Sigmoid colon (tissue), 7 donors: Measurements from ENCODE around the gene SCAF4. TPM values are rescaled to one million over a fixed set of nuclear protein-coding genes. Genes with fewer than 3 reads are reported as not detected.

ENCODE experiments used
- DNase-seq: peaks from one replicate; pipeline ENCODE4 v3.0.0-alpha.2; 2019
- H3K27ac ChIP-seq, 4 donors: fragments of 200-600 bp; sonication (generic); one replicate each; pipeline ENCODE4 v1.5.1; 2016 to 2019; ENCODE audit warnings: mild to moderate bottlenecking in 1 of 4
- H3K27me3 ChIP-seq, 3 donors: fragments of 200-600 bp; sonication (generic); one replicate each; pipeline ENCODE4 v1.5.1; 2019; ENCODE audit warnings: mild to moderate bottlenecking in 1 of 3
- H3K36me3 ChIP-seq, 4 donors: fragments of 200-600 bp; sonication (generic); one replicate each; pipeline ENCODE4 v1.5.1; 2016 to 2019
- H3K4me1 ChIP-seq, 4 donors: fragments of 200-600 bp; sonication (generic); one replicate each; pipeline ENCODE4 v1.5.1; 2017 to 2019
- H3K4me3 ChIP-seq, 4 donors: fragments of 200-600 bp; sonication (generic); one replicate each; pipeline ENCODE4 v1.5.1; 2017 to 2019; ENCODE audit warnings: mild to moderate bottlenecking in 2 of 4, moderate library complexity in 1 of 4
- H3K9me3 ChIP-seq, 4 donors: fragments of 200-600 bp in 3 of 4; sonication (generic) in 3 of 4; one replicate each; pipeline versions ENCODE4 v1.5.1 to v1.6.1; 2013 to 2019
- CTCF ChIP-seq, 4 experiments: fragments of 450-650 bp in 3 of 4; fragments of 200-600 bp in 1 of 4; IDR thresholded peaks; one replicate each; pipeline ENCODE4 v1.5.1; 2016 to 2019; ENCODE audit warnings: antibody characterized with exemption in 4 of 4, mild to moderate bottlenecking in 3 of 4, moderate library complexity in 2 of 4
- EP300 ChIP-seq, 4 donors: sonication (generic); formaldehyde crosslinking; IDR thresholded peaks; one replicate each; pipeline ENCODE4 v1.6.1; 2017; ENCODE audit warnings: antibody characterized with exemption in 4 of 4
- POLR2A ChIP-seq, 2 donors: fragments of 450-650 bp; IDR thresholded peaks; one replicate each; pipeline ENCODE4 v1.6.1; 2016; ENCODE audit warnings: antibody characterized with exemption in 2 of 2, mild to moderate bottlenecking in 2 of 2, moderate library complexity in 2 of 2
- POLR2AphosphoS5 ChIP-seq, 4 donors: sonication (generic); formaldehyde crosslinking; IDR thresholded peaks; one replicate each; pipeline ENCODE4 v1.6.1; 2017; ENCODE audit warnings: antibody characterized with exemption in 4 of 4
- WGBS, 2 donors: extraction: QIAGEN DNeasy Blood & Tissue Kit; methylation state at CpG; one replicate each; pipeline ENCODE4 v1.1.7; 2013; 5-methylcytosine and 5-hydroxymethylcytosine counted together
- intact Hi-C: fragments of 100-400 bp; cut with DNase I; formaldehyde crosslinking; loops from one replicate; pipeline ENCODE4 v1.15.1; 2023
- polyA plus RNA-seq, 3 donors: library from polyadenylated mRNA; stranded (reverse); fragments of 200-250 nt; gene quantifications; one replicate each; pipeline ENCODE4 v1.2.3, GENCODE V29; 2013
- total RNA-seq, 4 donors: library from RNA; depleted of rRNA; stranded (reverse); fragments of >200 nt; gene quantifications; one replicate each; pipeline ENCODE4 v1.1.0, GENCODE V29; 2016
- donor health status: healthy with polysubstance abuse.
- donor health status: Bipolar disorder and iron deficiency.
- donor health status: healthy.

The SCAF4 gene
- total and polyA plus RNA-seq, 7 donors, result 6.0 to 19.1 (median 11.4) TPM

DNA sequence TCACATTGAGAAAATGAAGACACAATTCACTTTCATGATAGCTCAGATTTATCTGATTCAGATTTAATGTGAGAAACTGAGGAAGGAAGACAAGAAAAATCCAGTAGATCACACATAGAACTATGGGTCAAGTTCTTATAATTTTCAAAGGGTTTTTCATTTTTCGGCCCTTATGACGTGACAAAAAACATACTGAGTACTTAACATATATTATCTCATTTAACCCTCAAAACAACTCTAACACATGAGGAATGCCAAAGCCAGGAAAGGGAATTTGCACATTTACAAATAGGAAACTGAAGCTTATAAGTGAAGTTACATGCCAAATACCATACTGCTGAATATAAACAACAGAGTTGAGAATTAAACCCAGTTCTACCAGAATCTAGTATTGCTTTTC is 44.8 kb downstream of the SCAF4 start:
- Histone ChIP-seq H3K4me1 (no peaks in the 10 kb centered on the region), H3K9me3 (no peaks in the 10 kb centered on the region), H3K27me3 (no peaks in the 10 kb centered on the region), H3K4me3 (no peak overlapping the region), H3K27ac (no peak overlapping the region), H3K36me3 (peaks cover 26 to 100% (median 44%) of the 10 kb centered on the region in 4 donors)
- TF ChIP-seq EP300 (IDR thresholded peaks at IDR 0.05) (no peak), CTCF (IDR thresholded peaks at IDR 0.05) (no peak), POLR2AphosphoS5 (IDR thresholded peaks at IDR 0.05) (no peak), POLR2A (IDR thresholded peaks at IDR 0.05) (no peak)
- WGBS, 2 donors, result 95 to 96% methylated on average over 2 of the region's 2 CpGs
- no peak for DNase-seq
- intact Hi-C loops, result no loop called here

GRCh38 chr21:31686272-31686915 is 45.5 kb downstream of the SCAF4 start:
- 23 to 71% methylated on average over 7 of the region's 7 CpGs for WGBS, 2 donors

DNA sequence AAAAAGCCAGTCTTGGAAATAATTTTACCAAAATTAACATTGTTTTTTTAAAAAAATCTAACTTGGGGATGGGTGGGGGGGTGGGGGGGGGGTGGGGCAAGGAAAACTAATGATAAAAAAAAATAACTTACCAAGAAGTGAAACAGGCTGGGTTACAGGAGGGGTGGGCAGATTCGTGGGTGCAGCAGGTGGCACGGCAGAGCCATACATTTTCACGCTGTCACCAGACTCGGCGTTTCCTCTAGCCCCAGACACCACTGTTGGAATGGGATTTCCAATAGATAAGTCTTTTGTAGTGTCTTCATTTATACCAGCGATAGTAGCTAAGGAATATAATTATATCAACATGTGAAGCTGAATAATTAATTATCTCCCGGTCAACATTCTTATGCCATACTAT is 47.0 kb downstream of the SCAF4 start:
- 90 to 93% methylated on average over 7 of the region's 7 CpGs for WGBS, 2 donors
- Histone ChIP-seq H3K36me3 (peaks cover 22 to 82% (median 34%) of the 10 kb centered on the region in 4 donors), H3K4me1 (no peaks in the 10 kb centered on the region), H3K9me3 (no peaks in the 10 kb centered on the region), H3K4me3 (no peak overlapping the region), H3K27me3 (no peaks in the 10 kb centered on the region), H3K27ac (no peak overlapping the region)
- no peak for DNase-seq
- TF ChIP-seq CTCF (IDR thresholded peaks at IDR 0.05) (no peak), POLR2A (IDR thresholded peaks at IDR 0.05) (no peak), EP300 (IDR thresholded peaks at IDR 0.05) (no peak), POLR2AphosphoS5 (IDR thresholded peaks at IDR 0.05) (no peak)
- intact Hi-C loops, result no loop called here

More at GRCh38 chr21:31686272-31686915, 45.5 kb downstream of the SCAF4 start:
- intact Hi-C loops, result no loop called here
- no peak for DNase-seq
- no peaks in the 10 kb centered on the region for H3K27me3 ChIP-seq
- H3K9me3 ChIP-seq, result no peaks in the 10 kb centered on the region
- peaks cover 26 to 96% (median 38%) of the 10 kb centered on the region in 4 donors for H3K36me3 ChIP-seq
- no peak for TF ChIP-seq POLR2A (IDR thresholded peaks at IDR 0.05)
- TF ChIP-seq POLR2AphosphoS5 (IDR thresholded peaks at IDR 0.05), result no peak
- no peak for TF ChIP-seq CTCF (IDR thresholded peaks at IDR 0.05)
- no peak for TF ChIP-seq EP300 (IDR thresholded peaks at IDR 0.05)
- H3K27ac ChIP-seq, result no peak overlapping the region
- H3K4me1 ChIP-seq, result no peaks in the 10 kb centered on the region
- H3K4me3 ChIP-seq, result no peak overlapping the region

GRCh38 chr21:31683029-31683428 is 48.9 kb downstream of the SCAF4 start:
- no peak for DNase-seq
- intact Hi-C loops, result no loop called here
- Histone ChIP-seq H3K27ac (no peak overlapping the region), H3K4me1 (no peaks in the 10 kb centered on the region), H3K4me3 (no peak overlapping the region), H3K27me3 (no peaks in the 10 kb centered on the region), H3K9me3 (no peaks in the 10 kb centered on the region), H3K36me3 (peaks cover 17 to 76% (median 29%) of the 10 kb centered on the region in 4 donors)
- no peak for TF ChIP-seq CTCF (IDR thresholded peaks at IDR 0.05)
- no peak for TF ChIP-seq EP300 (IDR thresholded peaks at IDR 0.05)
- TF ChIP-seq POLR2A (IDR thresholded peaks at IDR 0.05), result no peak
- TF ChIP-seq POLR2AphosphoS5 (IDR thresholded peaks at IDR 0.05), result no peak
- 80 to 90% methylated on average over 5 of the region's 5 CpGs for WGBS, 2 donors

DNA sequence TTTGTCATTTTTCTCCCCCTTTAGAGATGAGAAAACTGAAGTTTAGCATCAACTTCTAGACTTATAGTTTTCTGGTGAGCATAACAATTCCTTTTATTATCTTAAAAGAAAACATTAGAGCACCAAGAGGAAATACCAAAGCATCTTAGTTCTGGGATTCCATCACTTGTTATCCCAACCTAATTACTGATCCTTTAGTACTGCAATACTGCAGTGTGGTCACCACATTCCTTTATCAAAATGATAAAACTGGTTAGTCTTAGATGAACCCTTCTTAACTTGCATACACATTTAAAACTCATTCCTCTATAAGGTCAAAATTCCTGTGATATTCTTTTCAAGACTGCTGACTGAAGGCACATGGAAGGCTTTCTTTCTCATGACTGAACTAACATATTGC is 49.3 kb downstream of the SCAF4 start:
- no peaks in the 10 kb centered on the region for H3K27me3 ChIP-seq
- intact Hi-C loops, result no loop called here
- H3K36me3 ChIP-seq, result peaks cover 17 to 72% (median 28%) of the 10 kb centered on the region in 4 donors
- H3K4me1 ChIP-seq, result no peaks in the 10 kb centered on the region
- no peak overlapping the region for H3K4me3 ChIP-seq
- no peak for DNase-seq
- TF ChIP-seq CTCF (IDR thresholded peaks at IDR 0.05) (no peak), EP300 (IDR thresholded peaks at IDR 0.05) (no peak), POLR2A (IDR thresholded peaks at IDR 0.05) (no peak), POLR2AphosphoS5 (IDR thresholded peaks at IDR 0.05) (no peak)
- no peaks in the 10 kb centered on the region for H3K9me3 ChIP-seq
- H3K27ac ChIP-seq, result no peak overlapping the region
